ENCODE measurements around the gene SPG11. TPM values are rescaled to one million over a fixed set of nuclear protein-coding genes. Genes with fewer than 3 reads are reported as not detected.

Gene SPG11
- total and polyA plus RNA-seq, 10 of the 15 experiments (the other 5 are each of a cell fraction or from before 2014, with no cell fraction given) = 22.1 to 85.1 (median 47.2) TPM

GRCh38 chr15:44712346-44713005, 49.0 kb upstream of the SPG11 start (continued):
- TF ChIP-seq ZNF687 (IDR thresholded peaks at IDR 0.05) (peak; percentile 21; the same call in 1 of the 2 replicates), TAF1 (IDR thresholded peaks at IDR 0.05; ENCODE audit: borderline replicate concordance, low read depth, low read length) (peak; percentile 22; the same call in 1 of the 2 replicates), CHD2 (IDR thresholded peaks at IDR 0.05; ENCODE audit: borderline replicate concordance, low read depth, low read length) (0 out of 2 replicates have a peak, but pooled peaks have one; percentile 29), POLR2A (IDR thresholded peaks at IDR 0.05; ENCODE audit: low read depth, low read length) (peak; percentile 57), TCF12 (IDR thresholded peaks at IDR 0.05; ENCODE audit: low read depth, low read length) (no peak), IKZF1 (conservative IDR thresholded peaks at IDR 0.05) (no peak), SIX5 (IDR thresholded peaks at IDR 0.05; ENCODE audit: low read depth, low read length, severe bottlenecking) (no peak), IKZF2 (IDR thresholded peaks at IDR 0.05) (peak; percentile 10 to 20; a peak in 1 of 4 replicates), RAD51 (IDR thresholded peaks at IDR 0.05) (no peak), HDAC6 (IDR thresholded peaks at IDR 0.05; ENCODE audit: unreplicated experiment) (no peak), HDGF (IDR thresholded peaks at IDR 0.05) (peak; percentile 77; the same call in 1 of the 2 replicates), STAT1 (conservative IDR thresholded peaks at IDR 0.05) (no peak), ZNF24 (IDR thresholded peaks at IDR 0.05) (no peak), ZNF592 (IDR thresholded peaks at IDR 0.05) (no peak), YY1 (IDR thresholded peaks at IDR 0.05; ENCODE audit: low read depth, low read length) (0 out of 2 replicates have a peak, but pooled peaks have one; percentile 5), ELK1 (IDR thresholded peaks at IDR 0.05; ENCODE audit: low read depth, low read length) (no peak), USF1 (IDR thresholded peaks at IDR 0.05; ENCODE audit: borderline replicate concordance, extremely low read length, insufficient read depth, low read depth, low read length) (no peak), ZNF207 (IDR thresholded peaks at IDR 0.05; ENCODE audit: borderline replicate concordance) (0 out of 2 replicates have a peak, but pooled peaks have one; percentile 16), NR2F1 (conservative IDR thresholded peaks at IDR 0.05) (no peak), SREBF1 (IDR thresholded peaks at IDR 0.05; ENCODE audit: low read length) (no peak)
